KMS-11 (cell line): ENCODE results near the gene C10orf71.

Experiments
- H2AFZ ChIP-seq: fragments of 200-600 bp; sonication (generic); 2 replicates; pipeline ENCODE4 v1.6.1; 2016; ENCODE audit warnings: antibody characterized with exemption, mixed run types, low read depth
- H3K27ac ChIP-seq: fragments of 200-600 bp; sonication (generic); 2 replicates; pipeline ENCODE4 v1.6.1; 2016; ENCODE audit warnings: mild to moderate bottlenecking, mixed run types
- H3K27me3 ChIP-seq: fragments of 200-600 bp; sonication (generic); 2 replicates; pipeline ENCODE4 v1.6.1; 2017; ENCODE audit warnings: mild to moderate bottlenecking, low read depth, mixed run types, moderate library complexity; ENCODE audit not compliant: insufficient read depth
- H3K36me3 ChIP-seq: fragments of 200-600 bp; sonication (generic); 2 replicates; pipeline ENCODE4 v1.6.1; 2017; ENCODE audit warnings: mild to moderate bottlenecking, mixed run types; ENCODE audit not compliant: insufficient read depth
- H3K4me1 ChIP-seq: fragments of 200-600 bp; sonication (generic); 2 replicates; pipeline ENCODE4 v1.6.1; 2016; ENCODE audit warnings: mild to moderate bottlenecking, low read depth, mixed run types; ENCODE audit not compliant: poor library complexity, severe bottlenecking
- H3K4me2 ChIP-seq: fragments of 200-600 bp; sonication (generic); 2 replicates; pipeline ENCODE4 v1.7.0; 2016; ENCODE audit warnings: mild to moderate bottlenecking, mixed run types
- H3K4me3 ChIP-seq: fragments of 200-600 bp; sonication (generic); IDR thresholded peaks from 2 replicates; pipeline ENCODE4 v1.6.1; 2017; ENCODE audit warnings: low read depth, low read length, mixed read lengths; ENCODE audit not compliant: insufficient read depth
- H3K79me2 ChIP-seq: fragments of 200-600 bp; sonication (generic); 2 replicates; pipeline ENCODE4 v1.6.1; 2016; ENCODE audit warnings: low read depth, mixed run types; ENCODE audit not compliant: insufficient read depth
- H3K9ac ChIP-seq: fragments of 200-600 bp; sonication (generic); 2 replicates; pipeline ENCODE4 v1.6.1; 2016; ENCODE audit warnings: mild to moderate bottlenecking, mixed run types
- H4K20me1 ChIP-seq: fragments of 200-600 bp; sonication (generic); 2 replicates; pipeline ENCODE4 v1.6.1; 2016; ENCODE audit warnings: mild to moderate bottlenecking, mixed run types; ENCODE audit not compliant: insufficient read depth
- TF ChIP-seq, protein P1 (sequence below): fragments of 200-600 bp; sonication (generic); conservative IDR thresholded peaks from 2 replicates; pipeline ENCODE4 v1.6.1; 2017; ENCODE audit warnings: low read depth, mild to moderate bottlenecking, antibody characterized with exemption, low read length, moderate library complexity, mixed read lengths

C10orf71 gene

DNA sequence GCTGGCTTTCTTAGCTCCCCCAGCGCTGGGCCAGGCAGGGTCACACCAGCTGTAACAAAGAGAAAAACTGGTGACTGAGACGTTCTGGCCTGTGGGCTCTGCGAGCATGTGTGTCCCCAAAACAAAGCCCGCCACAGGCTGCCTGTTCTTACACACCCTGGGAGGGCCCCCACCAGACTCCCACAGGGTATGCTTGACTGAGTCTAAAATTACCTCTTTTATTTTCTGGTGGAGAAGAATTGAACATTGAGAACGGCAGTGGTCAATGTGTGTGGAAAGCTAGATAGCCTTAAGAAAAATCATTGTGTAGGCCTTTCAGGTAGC lies 808 bp downstream of the C10orf71 start:
- H3K4me3 ChIP-seq = no peak overlapping the region
- peak overlapping the region; percentile 33; the same call in 1 of the 2 replicates for H3K4me2 ChIP-seq
- H2AFZ ChIP-seq = 0 out of 2 replicates have a peak overlapping the region, but pooled peaks have one; percentile 7
- no peaks in the 10 kb centered on the region for H3K27me3 ChIP-seq
- H3K4me1 ChIP-seq = peaks cover 25% of the 10 kb centered on the region
- H3K79me2 ChIP-seq = no peaks in the 10 kb centered on the region
- peak overlapping the region; percentile 43; the same call in 1 of the 2 replicates for H3K27ac ChIP-seq
- H4K20me1 ChIP-seq = no peaks in the 10 kb centered on the region
- no peaks in the 10 kb centered on the region for H3K36me3 ChIP-seq
- no peak overlapping the region for H3K9ac ChIP-seq
- TF ChIP-seq, protein P1, sequence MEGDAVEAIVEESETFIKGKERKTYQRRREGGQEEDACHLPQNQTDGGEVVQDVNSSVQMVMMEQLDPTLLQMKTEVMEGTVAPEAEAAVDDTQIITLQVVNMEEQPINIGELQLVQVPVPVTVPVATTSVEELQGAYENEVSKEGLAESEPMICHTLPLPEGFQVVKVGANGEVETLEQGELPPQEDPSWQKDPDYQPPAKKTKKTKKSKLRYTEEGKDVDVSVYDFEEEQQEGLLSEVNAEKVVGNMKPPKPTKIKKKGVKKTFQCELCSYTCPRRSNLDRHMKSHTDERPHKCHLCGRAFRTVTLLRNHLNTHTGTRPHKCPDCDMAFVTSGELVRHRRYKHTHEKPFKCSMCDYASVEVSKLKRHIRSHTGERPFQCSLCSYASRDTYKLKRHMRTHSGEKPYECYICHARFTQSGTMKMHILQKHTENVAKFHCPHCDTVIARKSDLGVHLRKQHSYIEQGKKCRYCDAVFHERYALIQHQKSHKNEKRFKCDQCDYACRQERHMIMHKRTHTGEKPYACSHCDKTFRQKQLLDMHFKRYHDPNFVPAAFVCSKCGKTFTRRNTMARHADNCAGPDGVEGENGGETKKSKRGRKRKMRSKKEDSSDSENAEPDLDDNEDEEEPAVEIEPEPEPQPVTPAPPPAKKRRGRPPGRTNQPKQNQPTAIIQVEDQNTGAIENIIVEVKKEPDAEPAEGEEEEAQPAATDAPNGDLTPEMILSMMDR = no peak

- Histone ChIP-seq H2AFZ (0 out of 2 replicates have a peak overlapping the region, but pooled peaks have one; percentile 7), H3K79me2 (no peaks in the 10 kb centered on the region), H4K20me1 (no peaks in the 10 kb centered on the region), H3K4me1 (peaks cover 25% of the 10 kb centered on the region), H3K4me3 (no peak overlapping the region), H3K4me2 (peak overlapping the region; percentile 33; the same call in 1 of the 2 replicates), H3K36me3 (no peaks in the 10 kb centered on the region), H3K27me3 (no peaks in the 10 kb centered on the region), H3K9ac (no peak overlapping the region; the same call in 1 of the 2 replicates), H3K27ac (peak overlapping the region; percentile 43; the same call in 1 of the 2 replicates)
- TF ChIP-seq, protein P1 = no peak
Measured at GRCh38 chr10:49300140-49300974, 1.4 kb downstream of the C10orf71 start.

GRCh38 chr10:49301302-49301701 lies 2.3 kb downstream of the C10orf71 start:
- H2AFZ ChIP-seq = no peak overlapping the region
- no peak overlapping the region for H3K4me2 ChIP-seq
- H3K79me2 ChIP-seq = no peaks in the 10 kb centered on the region
- H4K20me1 ChIP-seq = no peaks in the 10 kb centered on the region
- TF ChIP-seq, protein P1 = no peak
- H3K27me3 ChIP-seq = no peaks in the 10 kb centered on the region
- peaks cover 25% of the 10 kb centered on the region for H3K4me1 ChIP-seq
- no peak overlapping the region for H3K9ac ChIP-seq
- H3K36me3 ChIP-seq = no peaks in the 10 kb centered on the region
- H3K27ac ChIP-seq = no peak overlapping the region
- H3K4me3 ChIP-seq = no peak overlapping the region

DNA sequence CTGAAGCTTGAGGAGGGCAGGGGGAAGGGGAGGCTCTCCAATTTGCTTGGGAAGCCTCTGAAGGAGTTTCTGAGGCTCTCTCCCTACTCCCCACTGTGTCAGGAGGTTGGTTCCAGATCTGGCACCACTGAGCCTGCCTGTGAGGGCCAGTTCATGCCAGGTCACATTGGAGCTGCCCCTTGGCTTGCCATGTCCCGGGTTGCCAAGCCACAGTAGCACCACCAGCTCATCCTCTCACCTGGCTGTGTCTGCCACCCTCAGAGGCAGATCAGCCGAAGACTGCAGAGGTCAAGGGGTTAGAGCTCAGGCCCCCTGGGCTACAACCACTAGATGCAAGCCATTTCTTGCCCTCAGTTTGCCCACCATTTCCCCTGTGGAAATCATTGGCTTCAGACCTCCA lies 3.1 kb downstream of the C10orf71 start:
- H3K4me1 ChIP-seq = peaks cover 25% of the 10 kb centered on the region
- H2AFZ ChIP-seq = no peak overlapping the region
- no peaks in the 10 kb centered on the region for H3K36me3 ChIP-seq
- H4K20me1 ChIP-seq = no peaks in the 10 kb centered on the region
- H3K4me2 ChIP-seq = no peak overlapping the region
- H3K27ac ChIP-seq = no peak overlapping the region
- no peaks in the 10 kb centered on the region for H3K79me2 ChIP-seq
- no peak overlapping the region for H3K4me3 ChIP-seq
- H3K27me3 ChIP-seq = no peaks in the 10 kb centered on the region
- TF ChIP-seq, protein P1 = no peak
- H3K9ac ChIP-seq = no peak overlapping the region
